IMR-90 (cell line): ENCODE results near the gene ACIN1.

Experiments
- CEBPB ChIP-seq: IDR thresholded peaks from 2 replicates; pipeline ENCODE4 v1.6.1; 2012; ENCODE audit warnings: low read depth, low read length, improper control_type of control experiment
- POLR2A ChIP-seq: IDR thresholded peaks from 2 replicates; pipeline ENCODE4 v1.6.1; 2012; ENCODE audit warnings: mild to moderate bottlenecking, low read depth, low read length
- RAD21 ChIP-seq: IDR thresholded peaks from 2 replicates; pipeline ENCODE4 v1.6.1; 2012; ENCODE audit warnings: low read length, improper control_type of control experiment
- RFX5 ChIP-seq: IDR thresholded peaks from 2 replicates; pipeline ENCODE4 v1.8.0; 2012; ENCODE audit warnings: low read depth, mild to moderate bottlenecking, low read length, moderate library complexity
- SMC3 ChIP-seq: fragments of 150-350 bp; IDR thresholded peaks from 2 replicates; pipeline ENCODE4 v1.6.1; 2016; ENCODE audit warnings: low read depth, mild to moderate bottlenecking, antibody characterized with exemption, low read length, moderate library complexity
- TF ChIP-seq, protein P1 (sequence below): conservative IDR thresholded peaks from 2 replicates; pipeline ENCODE4 v1.5.1; 2012; ENCODE audit warnings: mild to moderate bottlenecking, low read depth, low read length, improper control_type of control experiment

DNA sequence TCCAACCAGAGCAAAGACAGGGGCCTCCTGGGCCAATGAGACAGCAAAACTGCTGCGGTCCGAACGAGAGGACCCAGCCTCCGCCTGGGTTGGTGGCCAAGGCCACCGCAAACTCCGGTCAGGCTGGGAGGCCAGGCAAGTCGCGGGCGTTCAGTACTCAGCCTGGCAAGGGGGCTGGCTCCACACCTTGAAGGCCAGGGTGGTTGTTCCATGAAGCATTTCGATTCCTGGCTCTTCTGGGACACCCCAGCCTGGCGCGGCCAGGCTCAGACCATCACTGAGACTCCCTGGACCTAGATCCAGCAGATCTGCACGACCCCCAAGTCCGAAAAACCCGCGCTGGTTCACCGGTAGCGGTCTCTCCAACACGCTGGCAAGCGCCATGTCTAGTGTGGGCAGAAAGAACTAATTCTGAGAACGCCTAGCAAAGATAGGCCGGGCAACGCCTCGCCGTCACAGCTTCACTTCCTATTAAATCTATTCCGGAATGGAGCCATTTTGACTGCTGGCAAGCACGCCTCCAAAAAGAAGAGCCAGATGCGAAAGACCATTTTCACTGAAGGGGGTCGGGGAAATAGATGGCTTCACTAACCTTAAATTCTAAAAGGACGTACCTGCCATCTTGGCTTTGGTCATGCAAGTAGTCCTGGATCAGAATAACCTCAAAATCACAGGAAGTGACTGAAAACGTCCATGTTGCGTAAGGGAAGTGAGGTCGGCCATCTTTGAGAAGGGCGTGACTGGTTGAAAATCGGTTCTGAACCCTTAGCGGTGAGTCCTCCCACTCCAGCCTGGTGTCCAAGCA is 60.2 kb downstream of the ACIN1 start, which contains the start of gene PSMB5:
- TF ChIP-seq, protein P1, sequence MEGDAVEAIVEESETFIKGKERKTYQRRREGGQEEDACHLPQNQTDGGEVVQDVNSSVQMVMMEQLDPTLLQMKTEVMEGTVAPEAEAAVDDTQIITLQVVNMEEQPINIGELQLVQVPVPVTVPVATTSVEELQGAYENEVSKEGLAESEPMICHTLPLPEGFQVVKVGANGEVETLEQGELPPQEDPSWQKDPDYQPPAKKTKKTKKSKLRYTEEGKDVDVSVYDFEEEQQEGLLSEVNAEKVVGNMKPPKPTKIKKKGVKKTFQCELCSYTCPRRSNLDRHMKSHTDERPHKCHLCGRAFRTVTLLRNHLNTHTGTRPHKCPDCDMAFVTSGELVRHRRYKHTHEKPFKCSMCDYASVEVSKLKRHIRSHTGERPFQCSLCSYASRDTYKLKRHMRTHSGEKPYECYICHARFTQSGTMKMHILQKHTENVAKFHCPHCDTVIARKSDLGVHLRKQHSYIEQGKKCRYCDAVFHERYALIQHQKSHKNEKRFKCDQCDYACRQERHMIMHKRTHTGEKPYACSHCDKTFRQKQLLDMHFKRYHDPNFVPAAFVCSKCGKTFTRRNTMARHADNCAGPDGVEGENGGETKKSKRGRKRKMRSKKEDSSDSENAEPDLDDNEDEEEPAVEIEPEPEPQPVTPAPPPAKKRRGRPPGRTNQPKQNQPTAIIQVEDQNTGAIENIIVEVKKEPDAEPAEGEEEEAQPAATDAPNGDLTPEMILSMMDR, result no peak
- no peak for TF ChIP-seq SMC3
- TF ChIP-seq POLR2A, result peak; percentile 87
- TF ChIP-seq CEBPB, result peak; percentile 98
- no peak for TF ChIP-seq RAD21
- TF ChIP-seq RFX5, result peak; percentile 41; the same call in 1 of the 2 replicates
